Neuronal stem cell (in vitro differentiated cells): ENCODE measurements around the gene CNIH3.

ENCODE experiments used
- DNase-seq: peaks from one replicate; pipeline ENCODE4 v3.0.0-alpha.2; 2013; ENCODE audit warnings: low spot score
- H2AFZ ChIP-seq: one replicate; pipeline ENCODE4 v1.6.1; 2013; ENCODE audit warnings: mild to moderate bottlenecking, low read length, inconsistent platforms
- H2AK5ac ChIP-seq: 2 replicates; pipeline ENCODE4 v1.6.1; 2013; ENCODE audit warnings: low read depth, mild to moderate bottlenecking, inconsistent platforms, low read length, moderate library complexity, mixed read lengths
- H2BK120ac ChIP-seq: 2 replicates; pipeline ENCODE4 v1.6.1; 2013; ENCODE audit warnings: low read depth, mild to moderate bottlenecking, inconsistent platforms, low read length, moderate library complexity, mixed read lengths
- H2BK12ac ChIP-seq: one replicate; pipeline ENCODE4 v1.6.1; 2013; ENCODE audit warnings: low read length, inconsistent platforms
- H2BK15ac ChIP-seq: 2 replicates; pipeline ENCODE4 v1.6.1; 2013; ENCODE audit warnings: mild to moderate bottlenecking, low read length, inconsistent platforms, mixed read lengths
- H2BK5ac ChIP-seq: one replicate; pipeline ENCODE4 v1.6.1; 2013; ENCODE audit warnings: inconsistent platforms, mild to moderate bottlenecking, low read length, moderate library complexity
- H3K14ac ChIP-seq: one replicate; pipeline ENCODE4 v1.6.1; 2013; ENCODE audit warnings: low read length, inconsistent platforms
- H3K18ac ChIP-seq: 2 replicates; pipeline ENCODE4 v1.6.1; 2013; ENCODE audit warnings: low read length, inconsistent platforms
- H3K23ac ChIP-seq: 2 replicates; pipeline ENCODE4 v1.6.1; 2013; ENCODE audit warnings: low read depth, mild to moderate bottlenecking, mixed read lengths, low read length, inconsistent platforms; ENCODE audit not compliant: poor library complexity
- H3K27ac ChIP-seq: replicated peaks from 3 replicates; pipeline ENCODE4 v1.5.1; 2013; ENCODE audit warnings: low read length, inconsistent platforms
- H3K27me3 ChIP-seq, 3 experiments: 2 replicates each; pipeline ENCODE4 v1.6.1; 2013; ENCODE audit warnings: low read length in 3 of 3, mild to moderate bottlenecking in 2 of 3, inconsistent platforms in 1 of 3, low read depth in 1 of 3, mixed read lengths in 1 of 3, moderate library complexity in 1 of 3; ENCODE audit not compliant: control insufficient read depth in 3 of 3, insufficient read depth in 3 of 3
- H3K36me3 ChIP-seq, 2 donors: replicated peaks in 1 of 2; 2 replicates each; pipeline ENCODE4 v1.6.1; 2013; ENCODE audit warnings: low read length in 2 of 2; ENCODE audit not compliant: control insufficient read depth in 2 of 2, insufficient read depth in 2 of 2
- H3K4ac ChIP-seq: 2 replicates; pipeline ENCODE4 v1.6.1; 2013; ENCODE audit warnings: inconsistent platforms, mild to moderate bottlenecking, low read length, moderate library complexity
- H3K4me1 ChIP-seq, 2 donors: 1 replicate in 1 of 2; 2 replicates in 1 of 2; pipeline ENCODE4 v1.6.1; 2013; ENCODE audit warnings: low read length in 2 of 2, low read depth in 1 of 2; ENCODE audit not compliant: control insufficient read depth in 2 of 2, insufficient read depth in 1 of 2
- H3K4me2 ChIP-seq: one replicate; pipeline ENCODE4 v1.6.1; 2013; ENCODE audit warnings: mild to moderate bottlenecking, low read length, inconsistent platforms; ENCODE audit not compliant: insufficient read depth, poor library complexity, severe bottlenecking
- H3K4me3 ChIP-seq, 2 donors: 2 replicates each; pipeline ENCODE4 v1.5.1; 2013; ENCODE audit warnings: low read length in 2 of 2, mild to moderate bottlenecking in 2 of 2, inconsistent platforms in 1 of 2, moderate library complexity in 1 of 2
- H3K79me1 ChIP-seq: one replicate; pipeline ENCODE4 v1.6.1; 2013; ENCODE audit warnings: low read depth, mild to moderate bottlenecking, inconsistent platforms, low read length, moderate library complexity
- H3K9ac ChIP-seq: one replicate; pipeline ENCODE4 v1.6.1; 2013; ENCODE audit warnings: mild to moderate bottlenecking, low read depth, low read length, inconsistent platforms; ENCODE audit not compliant: poor library complexity
- H3K9me3 ChIP-seq, 2 donors: replicated peaks in 1 of 2; 2 replicates each; pipeline versions ENCODE3 to v1.6.1; 2013; ENCODE audit warnings: low read length in 2 of 2, mild to moderate bottlenecking in 2 of 2, inconsistent platforms in 1 of 2, low read depth in 1 of 2, mixed read lengths in 1 of 2, moderate library complexity in 1 of 2; ENCODE audit not compliant: control insufficient read depth in 2 of 2, insufficient read depth in 1 of 2
- H4K8ac ChIP-seq: one replicate; pipeline ENCODE4 v1.6.1; 2013; ENCODE audit warnings: low read depth, mild to moderate bottlenecking, inconsistent platforms, low read length, moderate library complexity
- H4K91ac ChIP-seq: one replicate; pipeline ENCODE4 v1.6.1; 2013; ENCODE audit warnings: low read length, low read depth, mild to moderate bottlenecking, inconsistent platforms; ENCODE audit not compliant: poor library complexity
- WGBS, 2 donors: extraction: QIAGEN DNeasy Blood & Tissue Kit; methylation state at CpG; one replicate each; pipeline ENCODE4 v1.1.7; 2013; ENCODE audit warnings: missing lambda C conversion rate in 2 of 2, mixed read lengths in 1 of 2; ENCODE audit not compliant: insufficient read length in 2 of 2, insufficient replicate concordance in 1 of 2; ENCODE audit errors: extremely low coverage in 2 of 2; 5-methylcytosine and 5-hydroxymethylcytosine counted together

CNIH3 gene

GRCh38 chr1:224762701-224763100 is 146.6 kb downstream of the CNIH3 start:
- H3K36me3 ChIP-seq = no peaks in the 10 kb centered on the region
- no peak overlapping the region for H3K4me3 ChIP-seq
- WGBS, 2 donors = no CpG with 5 or more reads among the region's 3 CpGs
- H2BK120ac ChIP-seq = no peak overlapping the region
- no peak overlapping the region for H2AK5ac ChIP-seq
- no peak overlapping the region for H3K14ac ChIP-seq
- H3K9me3 ChIP-seq = peaks cover 0 to 6% of the 10 kb centered on the region in 2 donors
- no peaks in the 10 kb centered on the region for H3K79me1 ChIP-seq
- no peak overlapping the region for H3K23ac ChIP-seq
- H2AFZ ChIP-seq = no peak overlapping the region
- no peaks in the 10 kb centered on the region for H3K4me1 ChIP-seq
- no peaks in the 10 kb centered on the region for H3K27me3 ChIP-seq
- H2BK12ac ChIP-seq = no peak overlapping the region
- H3K9ac ChIP-seq = no peak overlapping the region
- no peak for DNase-seq
- no peak overlapping the region for H4K8ac ChIP-seq
- H3K4me2 ChIP-seq = no peak overlapping the region
- H2BK15ac ChIP-seq = no peak overlapping the region
- H3K18ac ChIP-seq = no peak overlapping the region
- H3K4ac ChIP-seq = no peak overlapping the region
- H3K27ac ChIP-seq = no peak overlapping the region
- H4K91ac ChIP-seq = no peak overlapping the region
- no peak overlapping the region for H2BK5ac ChIP-seq

- H3K36me3 ChIP-seq = no peaks in the 10 kb centered on the region
- H3K14ac ChIP-seq = no peak overlapping the region
- H3K27me3 ChIP-seq = no peaks in the 10 kb centered on the region
- H3K4ac ChIP-seq = no peak overlapping the region
- no peak overlapping the region for H3K27ac ChIP-seq
- no CpG with 5 or more reads among the region's 5 CpGs for WGBS, 2 donors
- H3K23ac ChIP-seq = no peak overlapping the region
- H4K91ac ChIP-seq = no peak overlapping the region
- no peak overlapping the region for H2BK120ac ChIP-seq
- H3K9ac ChIP-seq = no peak overlapping the region
- no peak for DNase-seq
- H3K4me2 ChIP-seq = no peak overlapping the region
- H3K4me1 ChIP-seq = peaks cover 0 to 2% of the 10 kb centered on the region in 2 donors
- no peak overlapping the region for H4K8ac ChIP-seq
- H2AK5ac ChIP-seq = no peak overlapping the region
- no peak overlapping the region for H2AFZ ChIP-seq
- no peak overlapping the region for H3K4me3 ChIP-seq
- H2BK12ac ChIP-seq = no peak overlapping the region
- H3K9me3 ChIP-seq = peaks cover 0 to 6% of the 10 kb centered on the region in 2 donors
- H2BK15ac ChIP-seq = no peak overlapping the region
- no peaks in the 10 kb centered on the region for H3K79me1 ChIP-seq
- H2BK5ac ChIP-seq = no peak overlapping the region
- H3K18ac ChIP-seq = no peak overlapping the region
Measured at GRCh38 chr1:224763126-224763775, 147.1 kb downstream of the CNIH3 start.

DNA sequence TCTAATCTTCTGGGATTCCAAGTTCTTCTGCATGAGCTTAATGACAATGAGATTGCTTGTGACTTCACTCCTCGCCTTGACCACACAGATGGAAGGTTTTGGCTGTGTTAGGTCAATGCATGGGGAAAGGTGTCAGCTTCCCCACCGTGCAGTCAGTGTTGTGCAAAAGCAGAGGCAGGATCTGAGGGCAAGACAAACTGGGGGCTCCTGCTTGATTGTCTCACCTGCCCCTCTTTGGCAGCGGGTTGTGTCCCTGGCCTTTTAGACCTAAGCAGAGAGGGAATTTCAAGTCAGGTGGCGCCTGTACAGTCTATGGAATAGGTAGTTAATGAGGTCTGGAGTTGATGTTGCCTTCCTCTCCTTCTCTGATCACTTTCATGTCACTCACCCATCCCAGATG is 150.1 kb downstream of the CNIH3 start:
- Histone ChIP-seq H3K79me1 (no peaks in the 10 kb centered on the region), H3K23ac (no peak overlapping the region), H4K91ac (no peak overlapping the region)

GRCh38 chr1:224767031-224767430 is 150.9 kb downstream of the CNIH3 start:
- no peak for DNase-seq
- Histone ChIP-seq H3K27me3 (no peaks in the 10 kb centered on the region), H4K8ac (no peak overlapping the region)

More for the DNA sequence above, 150.1 kb downstream of the CNIH3 start:
- Histone ChIP-seq H2AFZ (no peak overlapping the region), H2AK5ac (no peak overlapping the region), H3K9ac (no peak overlapping the region), H4K8ac (no peak overlapping the region), H3K4me2 (no peak overlapping the region), H3K36me3 (no peaks in the 10 kb centered on the region), H3K4ac (no peak overlapping the region), H2BK120ac (no peak overlapping the region), H3K27me3 (no peaks in the 10 kb centered on the region), H3K4me3 (no peak overlapping the region), H2BK5ac (no peak overlapping the region), H3K4me1 (peaks cover 0 to 6% of the 10 kb centered on the region in 2 donors), H3K18ac (no peak overlapping the region), H3K27ac (no peak overlapping the region), H2BK12ac (no peak overlapping the region), H2BK15ac (no peak overlapping the region), H3K14ac (no peak overlapping the region), H3K9me3 (no peaks in the 10 kb centered on the region)
- no peak for DNase-seq
- no CpG with 5 or more reads among the region's 4 CpGs for WGBS, 2 donors

More at GRCh38 chr1:224767031-224767430, 150.9 kb downstream of the CNIH3 start:
- Histone ChIP-seq H2AFZ (no peak overlapping the region), H3K4me1 (peaks cover 0 to 6% of the 10 kb centered on the region in 2 donors), H3K4me3 (no peak overlapping the region), H3K9ac (no peak overlapping the region), H3K18ac (no peak overlapping the region), H3K14ac (no peak overlapping the region), H2BK12ac (no peak overlapping the region), H3K4ac (no peak overlapping the region), H3K4me2 (no peak overlapping the region), H3K9me3 (no peaks in the 10 kb centered on the region), H2BK120ac (no peak overlapping the region), H2BK15ac (no peak overlapping the region), H3K27ac (no peak overlapping the region), H2BK5ac (no peak overlapping the region), H2AK5ac (no peak overlapping the region), H4K91ac (no peak overlapping the region), H3K23ac (no peak overlapping the region), H3K36me3 (no peaks in the 10 kb centered on the region), H3K79me1 (no peaks in the 10 kb centered on the region)
- no CpG with 5 or more reads among the region's 3 CpGs for WGBS, 2 donors
